GM21526 (cell line): ENCODE measurements around the gene TRPV4.

Source experiments
- ATAC-seq: cut with Tn5 transposase; IDR thresholded peaks from one replicate; pipeline ENCODE4 v1.9.1; 2021; ENCODE audit warnings: moderate library complexity; ENCODE audit not compliant: unreplicated experiment, low FRiP score

The TRPV4 gene

DNA sequence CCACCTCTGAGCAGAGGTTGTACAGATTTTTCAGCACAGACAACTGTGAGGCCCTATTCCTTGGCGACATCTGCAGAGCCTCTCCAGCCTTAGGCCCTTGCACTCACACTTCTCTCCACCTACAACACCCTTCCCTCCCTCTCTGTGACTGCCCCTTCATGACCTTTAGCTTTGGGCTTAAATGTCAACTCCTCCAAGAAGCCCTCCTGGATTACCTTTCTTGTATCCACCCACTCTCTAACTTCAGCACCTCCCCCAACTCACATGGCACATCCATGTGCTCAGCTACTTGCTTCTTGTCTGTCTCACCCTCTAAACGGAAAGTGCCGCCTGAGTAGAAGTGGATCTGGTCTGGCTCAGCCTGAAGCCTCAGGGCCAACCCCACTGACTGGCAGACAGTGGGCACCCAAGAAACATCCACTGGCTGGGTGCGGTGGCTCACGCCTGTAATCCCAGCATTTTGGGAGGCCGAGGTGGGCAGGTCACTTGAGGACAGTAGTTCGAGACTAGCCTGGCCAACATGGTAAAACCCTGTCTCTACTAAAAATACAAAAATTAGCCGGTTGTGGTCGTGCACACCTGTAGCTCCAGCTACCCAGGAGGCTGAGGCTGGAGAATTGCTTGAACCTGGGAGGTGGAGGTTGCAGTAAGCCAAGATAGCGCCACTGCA lies 22.1 kb downstream of the TRPV4 start:
- ATAC-seq, result no peak

DNA sequence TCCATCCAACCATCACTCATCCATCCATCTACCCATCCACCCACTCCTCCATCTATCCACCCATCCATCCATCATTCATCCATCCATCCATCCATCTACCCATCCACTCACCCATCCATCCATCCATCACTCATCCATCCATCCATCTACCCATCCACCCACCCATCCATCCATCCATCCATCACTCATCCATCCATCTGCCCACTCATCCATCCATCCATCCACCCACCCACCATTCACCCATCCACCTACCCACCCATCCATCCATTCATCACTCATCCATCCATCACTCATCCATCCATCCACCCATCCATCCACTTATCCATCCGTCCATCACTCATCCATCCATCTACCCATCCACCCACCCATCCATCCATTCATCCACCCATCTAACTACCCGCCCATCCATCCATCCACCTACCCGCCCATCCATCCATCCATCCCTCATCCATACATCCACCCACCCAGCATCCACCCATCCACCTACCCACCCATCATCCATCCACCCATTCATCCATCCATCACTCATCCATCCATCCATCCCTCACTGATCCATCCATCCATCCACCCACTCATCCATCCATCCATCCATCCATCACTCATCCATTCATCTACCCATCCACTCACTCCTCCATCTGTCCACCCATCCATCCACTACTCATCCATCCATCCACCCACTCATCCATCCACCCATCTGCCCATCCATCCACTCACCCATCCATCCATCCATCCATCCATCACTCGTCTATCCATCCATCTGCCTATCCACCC lies 24.1 kb downstream of the TRPV4 start:
- no peak for ATAC-seq

DNA sequence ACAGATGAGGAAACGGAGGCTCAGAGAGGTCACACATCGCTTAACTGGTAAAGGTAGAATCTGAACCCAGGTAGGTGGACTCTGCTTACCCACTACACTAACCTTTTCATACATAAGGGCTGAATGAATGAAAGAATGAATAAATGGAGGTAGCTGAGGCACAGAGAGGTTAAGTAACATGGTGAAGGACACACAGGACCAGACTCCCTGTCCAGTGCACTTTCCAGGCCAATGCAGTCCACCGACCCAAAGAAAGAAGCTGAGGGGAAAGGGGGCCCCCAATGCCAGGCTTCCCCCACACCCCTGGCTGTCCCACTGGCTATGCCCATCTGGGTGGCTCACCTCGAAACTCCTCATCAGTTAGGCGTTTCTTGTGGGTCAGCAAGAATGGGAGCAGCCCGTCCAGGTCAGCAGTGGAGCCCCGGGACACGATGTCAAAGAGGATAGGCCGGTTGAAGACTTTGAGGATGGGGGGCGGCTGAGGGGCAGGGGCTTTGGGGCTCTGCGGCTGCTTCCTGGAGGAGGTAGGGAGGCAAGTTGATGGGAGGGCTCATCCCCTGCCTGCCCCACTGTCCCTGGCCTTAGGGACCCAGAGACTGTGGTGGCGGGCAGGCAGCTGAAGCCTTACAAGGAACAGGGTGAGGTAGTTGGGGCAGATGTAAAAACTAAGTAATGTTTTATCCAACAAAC lies 25.1 kb downstream of the TRPV4 start:
- no peak for ATAC-seq

DNA sequence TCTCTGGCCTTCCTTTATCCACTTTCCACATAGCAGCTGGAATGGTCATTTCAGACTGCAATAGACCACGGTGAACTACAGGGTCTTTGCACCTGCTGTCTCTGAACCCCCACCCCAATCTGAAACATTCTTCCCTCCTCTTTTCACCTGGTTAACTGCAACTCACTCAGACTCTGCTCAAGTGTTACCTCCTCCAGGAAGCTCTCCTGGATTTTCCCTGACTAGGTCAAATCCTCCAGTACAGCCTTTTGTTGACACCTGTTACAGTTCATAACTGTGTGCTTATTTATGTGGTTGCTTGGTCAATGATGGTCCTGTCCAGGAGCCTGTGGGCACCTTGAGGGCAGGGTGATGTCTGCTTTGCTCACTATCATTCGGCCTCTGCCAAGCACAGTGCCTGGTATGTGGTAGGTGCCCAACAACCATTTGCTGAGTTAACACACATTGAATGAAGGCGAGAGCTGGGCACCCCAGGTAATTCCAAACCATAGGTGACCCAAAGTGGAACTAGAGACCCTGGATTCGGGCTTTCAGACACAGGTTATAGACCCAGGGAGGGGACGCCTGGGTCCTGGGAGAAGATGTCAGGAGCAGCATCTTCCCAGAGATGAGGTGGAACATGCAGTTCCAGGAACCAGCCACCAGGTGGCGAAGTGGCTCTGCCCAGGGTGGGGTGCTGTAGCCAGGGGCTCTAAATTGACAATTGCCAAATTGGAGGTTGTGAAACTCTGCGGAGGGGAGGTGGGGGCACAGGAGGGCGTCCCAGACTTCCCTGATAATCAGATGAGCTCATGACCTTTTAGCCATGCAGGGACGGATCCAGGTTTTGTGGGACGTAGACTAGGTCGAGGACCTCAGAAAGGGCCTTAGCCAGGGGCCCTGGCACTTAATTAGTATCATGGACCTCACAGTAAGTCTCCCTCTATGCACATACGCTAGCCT lies 28.1 kb downstream of the TRPV4 start:
- ATAC-seq, result no peak

DNA sequence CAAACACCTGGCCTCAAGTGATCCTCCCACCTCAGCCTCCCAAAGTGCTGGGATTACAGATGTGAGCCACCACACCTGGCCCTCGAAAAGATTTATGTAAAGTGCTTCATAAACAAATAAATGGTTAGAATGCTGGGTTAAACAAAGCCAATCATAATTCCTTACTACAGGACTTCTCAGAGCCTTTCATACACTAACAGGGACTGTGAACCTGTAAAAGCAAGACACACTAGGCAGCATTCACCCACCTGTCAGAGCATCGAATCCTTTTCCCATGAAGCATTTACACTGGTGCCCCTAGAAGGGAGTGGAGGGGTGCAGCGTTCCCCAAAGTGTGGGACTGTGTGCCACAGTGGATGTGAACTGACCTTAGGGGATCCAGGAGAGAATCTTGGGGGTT lies 29.5 kb downstream of the TRPV4 start:
- no peak for ATAC-seq

DNA sequence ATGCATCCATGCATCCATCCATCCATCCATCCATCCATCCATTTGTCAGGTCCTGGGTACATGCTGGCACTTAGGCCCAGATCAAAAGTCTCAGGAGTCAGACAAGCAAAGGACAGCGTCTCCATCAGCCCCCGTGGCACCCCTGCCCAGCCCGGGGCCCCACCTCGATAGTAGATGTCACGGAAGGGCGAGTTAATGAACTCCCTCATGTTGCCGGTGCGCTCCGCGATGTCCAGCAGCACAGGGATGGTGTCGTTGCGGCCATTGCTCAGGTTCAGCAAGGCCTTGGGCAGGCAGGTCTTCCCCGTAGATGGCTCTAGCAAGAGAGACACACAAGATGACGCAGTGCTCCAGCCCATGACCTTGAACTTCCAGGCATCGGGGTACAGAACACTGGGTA lies 30.4 kb downstream of the TRPV4 start:
- no peak for ATAC-seq

DNA sequence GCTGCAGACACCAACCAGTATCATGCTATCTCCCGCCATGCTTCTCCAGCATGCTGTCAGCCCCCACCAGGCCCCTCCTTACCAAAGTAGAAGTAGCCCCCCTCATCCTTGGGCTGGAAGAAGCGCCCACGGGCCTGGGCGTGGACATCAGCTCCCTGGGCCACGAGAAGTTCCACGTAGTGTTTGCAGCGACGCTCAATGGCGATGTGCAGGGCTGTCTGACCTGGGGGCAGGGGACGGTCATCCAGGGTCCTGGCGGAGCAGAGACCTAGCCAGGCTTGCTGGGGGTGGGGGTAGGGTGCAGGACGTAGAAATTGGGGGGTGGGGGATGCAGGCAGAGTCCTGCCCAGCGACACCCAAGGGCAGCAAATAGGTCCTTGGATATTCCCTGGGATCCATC lies 32.7 kb downstream of the TRPV4 start:
- ATAC-seq, result no peak

DNA sequence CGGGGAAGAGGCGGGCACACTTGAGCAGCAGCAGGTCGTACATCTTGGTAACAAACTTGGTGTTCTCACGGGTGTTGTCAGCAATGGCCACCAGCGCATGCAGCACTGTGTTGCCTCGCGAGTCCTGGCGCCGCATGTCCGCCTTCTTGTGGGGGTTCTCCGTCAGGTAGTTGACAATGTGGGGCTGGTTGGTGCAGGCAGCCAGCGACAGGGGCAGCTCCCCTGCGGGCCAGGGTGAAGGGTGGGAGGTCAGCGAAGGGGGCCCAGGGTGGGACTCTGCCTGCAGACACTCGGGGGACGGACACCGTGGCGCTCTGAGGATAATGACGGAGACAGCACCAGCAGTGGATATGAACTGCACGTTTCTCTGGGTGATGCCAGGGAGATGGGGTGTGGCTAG lies 34.5 kb downstream of the TRPV4 start:
- ATAC-seq, result no peak

DNA sequence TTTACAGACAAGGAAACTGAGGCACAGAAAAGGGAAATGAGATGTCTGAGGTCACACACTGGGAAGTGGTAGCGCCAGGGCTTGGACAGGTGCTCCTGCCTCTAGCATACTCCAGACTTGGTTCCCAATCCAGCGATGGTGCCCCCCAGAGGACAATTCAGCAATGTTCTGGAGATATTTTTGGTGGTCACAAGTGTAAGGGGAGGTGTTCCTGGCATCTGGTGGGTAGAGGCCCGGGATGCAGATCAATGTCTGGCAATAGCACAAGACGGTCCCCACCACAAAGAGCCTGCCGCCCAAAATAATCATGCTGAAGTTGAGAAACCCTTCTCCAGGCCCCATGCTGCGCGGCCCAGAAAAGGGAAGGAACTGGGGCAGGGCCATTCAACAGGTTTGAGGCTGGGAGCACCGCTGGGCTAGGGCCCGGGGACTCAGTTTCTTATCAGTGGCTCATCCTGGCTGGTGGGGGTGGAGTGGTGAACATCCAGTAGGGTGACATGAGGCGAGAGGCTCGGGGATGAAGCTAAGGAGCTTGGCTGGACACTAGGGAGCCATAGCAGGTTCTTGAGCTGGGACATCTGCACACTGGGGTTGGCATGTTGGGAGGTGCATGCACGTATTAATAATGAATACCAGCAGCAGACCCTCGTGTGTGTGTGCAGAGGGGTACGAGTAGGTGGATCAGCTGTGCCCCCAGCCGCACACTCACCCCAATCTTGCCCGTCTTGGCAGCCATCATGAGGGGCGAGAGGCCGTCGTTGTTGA lies 35.1 kb downstream of the TRPV4 start:
- ATAC-seq, result no peak

DNA sequence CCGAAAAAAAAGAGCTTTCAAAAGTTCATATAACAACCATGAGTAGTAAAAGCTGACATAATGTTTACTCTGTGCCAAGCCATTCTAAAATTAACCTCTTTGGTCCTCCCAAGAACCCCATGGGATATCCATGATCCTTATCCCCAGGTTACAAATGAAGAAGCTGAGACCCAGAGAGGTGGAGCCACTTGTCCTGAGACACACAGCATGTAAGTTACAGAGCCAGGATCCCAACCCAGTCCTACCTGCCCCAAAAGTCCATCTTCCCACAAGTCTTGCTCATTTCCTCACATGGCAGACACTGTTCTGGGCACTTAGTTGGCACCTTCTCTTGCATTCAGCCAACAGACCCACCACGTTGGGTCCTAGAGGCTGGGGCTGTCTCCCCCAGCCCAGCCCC lies 37.1 kb downstream of the TRPV4 start:
- no peak for ATAC-seq

DNA sequence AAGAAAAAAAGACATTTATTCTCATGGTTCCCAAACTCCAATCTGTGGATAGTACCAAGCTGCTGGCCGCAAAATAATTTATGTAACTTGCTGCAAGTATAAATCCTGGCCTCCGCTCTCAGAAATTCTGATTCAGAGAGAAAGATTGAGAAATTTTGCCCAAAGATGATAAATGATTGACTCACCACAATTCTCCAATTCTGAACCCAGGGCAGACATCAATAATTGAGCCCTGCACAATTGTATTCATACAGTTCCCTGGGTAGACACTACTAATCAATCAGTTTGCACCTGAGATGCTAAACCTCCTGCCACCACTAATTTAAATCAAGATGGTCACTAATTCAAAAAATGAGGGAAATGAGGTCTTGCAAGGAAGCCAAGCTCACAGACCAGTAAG lies 38.2 kb downstream of the TRPV4 start:
- ATAC-seq, result no peak

DNA sequence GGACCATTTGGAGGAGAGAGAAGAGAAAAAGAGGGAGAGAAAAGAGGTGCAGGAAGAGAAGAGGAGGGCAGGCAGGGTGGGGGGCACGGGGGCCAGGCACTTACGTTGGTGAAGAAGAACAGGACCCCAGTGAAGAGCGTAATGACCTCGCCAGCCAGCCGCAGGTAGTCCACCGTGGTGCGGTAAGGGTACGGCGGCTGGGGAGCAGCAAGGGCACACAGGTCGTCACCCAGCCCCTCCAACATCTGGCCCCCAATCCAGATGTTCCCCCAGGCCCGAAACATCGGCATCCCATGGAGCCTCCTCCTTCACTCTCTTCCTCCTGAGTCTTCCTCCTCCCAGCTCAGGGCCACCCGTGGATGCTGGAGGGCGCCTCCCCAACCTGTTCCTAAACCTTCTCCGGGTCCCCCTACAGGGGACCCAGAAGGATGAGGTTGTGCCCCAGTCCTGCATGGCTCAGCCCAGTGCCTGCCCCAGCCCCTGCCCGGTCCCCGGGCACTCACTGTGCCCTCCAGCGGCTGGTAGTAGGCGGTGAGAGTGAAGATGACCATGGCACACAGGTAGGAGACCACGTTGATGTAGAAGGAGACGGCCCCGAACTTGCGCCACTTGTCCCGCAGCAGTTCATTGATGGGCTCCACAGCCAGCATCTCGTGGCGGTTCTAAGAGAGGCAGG lies 39.2 kb downstream of the TRPV4 start:
- ATAC-seq, result no peak

DNA sequence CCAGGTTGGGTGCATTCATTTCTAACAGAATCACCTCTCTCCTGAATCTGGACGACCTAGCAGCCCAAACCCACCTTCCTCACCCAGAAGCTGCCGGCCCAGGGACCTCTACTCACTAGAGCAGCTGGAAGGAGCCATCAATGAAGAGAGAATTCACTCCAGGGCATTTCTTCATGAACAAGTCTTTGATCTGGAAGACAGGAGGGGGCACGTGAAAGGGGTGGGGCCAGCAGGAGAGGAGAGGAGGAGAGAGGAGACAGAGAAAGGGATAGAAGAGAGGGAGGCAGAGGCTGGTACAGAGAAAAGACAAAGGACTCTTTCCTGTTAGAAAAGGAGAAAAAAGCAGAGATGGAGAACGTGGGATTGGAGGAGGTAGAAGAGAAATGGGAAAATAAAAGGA lies 39.8 kb downstream of the TRPV4 start:
- ATAC-seq, result no peak

DNA sequence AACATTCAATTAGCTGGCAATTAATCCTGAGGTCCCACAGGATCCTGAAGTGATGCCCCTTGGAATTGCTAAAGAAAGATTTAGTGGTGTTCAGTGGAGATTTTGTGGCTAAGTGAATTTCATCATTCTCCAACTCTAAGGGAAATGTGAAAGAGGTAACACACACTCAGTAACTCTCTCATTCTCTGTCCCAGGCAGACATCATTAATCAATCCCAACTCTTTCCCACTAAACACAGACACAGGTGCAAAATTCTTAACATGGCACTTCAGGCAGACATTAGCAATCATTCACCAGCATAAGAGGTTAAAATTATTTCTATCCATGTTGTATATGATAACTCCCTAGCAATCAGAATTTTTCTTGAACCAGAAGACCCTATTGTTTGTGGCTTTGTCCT lies 40.2 kb downstream of the TRPV4 start:
- ATAC-seq, result no peak

DNA sequence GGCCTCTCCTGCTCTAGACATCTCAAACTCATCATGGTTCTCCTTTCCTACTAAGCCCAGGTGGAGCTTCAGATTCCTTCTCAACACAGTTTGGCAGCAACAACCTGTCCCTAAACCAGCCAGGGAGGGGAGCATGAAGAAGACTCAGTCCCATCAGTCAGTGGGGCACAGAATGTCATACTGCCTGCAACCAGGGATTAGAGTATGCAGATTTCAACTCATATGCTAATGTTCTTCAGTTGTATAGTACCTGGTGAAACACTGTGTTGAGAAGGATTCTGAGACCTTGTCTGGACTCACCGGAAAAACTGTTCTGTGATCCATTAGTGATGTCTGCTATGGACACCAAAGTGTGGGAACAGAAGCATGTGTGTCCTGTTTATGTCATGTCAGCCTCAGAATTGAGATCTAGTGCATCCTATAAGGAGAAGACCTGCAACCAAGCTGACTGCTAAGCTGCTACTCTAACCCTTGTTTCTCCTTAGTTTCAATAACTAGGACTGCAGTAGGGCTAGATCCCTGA lies 43.6 kb downstream of the TRPV4 start:
- no peak for ATAC-seq

DNA sequence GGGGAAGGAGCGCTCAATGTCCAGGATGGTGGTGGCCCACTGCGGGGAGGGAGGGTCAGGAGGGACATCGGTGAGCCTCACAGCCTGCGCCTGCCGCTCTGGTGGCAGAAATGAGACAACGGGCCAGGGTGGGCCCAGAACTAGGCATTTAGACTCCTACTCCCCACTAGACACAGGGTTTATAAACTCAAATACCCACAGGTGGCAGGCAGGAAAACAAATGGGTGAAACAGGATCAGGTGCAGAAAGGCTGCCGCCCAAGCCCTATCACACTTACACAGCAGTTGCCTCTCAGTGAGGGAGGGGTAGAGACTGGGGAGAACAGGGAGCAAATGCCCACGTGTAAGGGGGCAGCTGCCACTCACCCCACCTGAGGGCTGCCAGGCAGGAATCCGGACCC lies 46.4 kb downstream of the TRPV4 start:
- ATAC-seq, result no peak

DNA sequence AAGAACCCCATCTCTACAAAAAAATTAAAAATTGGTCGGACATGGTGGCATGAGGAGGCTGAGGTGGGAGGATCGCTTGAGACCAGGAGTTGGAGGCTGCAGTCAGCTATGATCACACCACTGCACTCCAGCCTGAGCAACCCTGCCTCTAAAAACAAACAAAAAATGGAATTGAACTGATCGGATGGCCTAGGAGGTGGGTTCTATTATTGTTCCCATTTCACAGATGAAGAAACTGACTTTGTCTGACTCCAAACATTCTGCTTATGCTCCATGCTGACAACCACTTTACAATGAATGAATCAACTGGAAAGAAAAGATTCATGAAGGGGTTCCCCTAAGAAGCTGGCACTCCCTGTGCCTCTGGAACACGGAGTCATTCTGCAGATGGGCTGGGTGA lies 47.3 kb downstream of the TRPV4 start:
- ATAC-seq, result no peak

DNA sequence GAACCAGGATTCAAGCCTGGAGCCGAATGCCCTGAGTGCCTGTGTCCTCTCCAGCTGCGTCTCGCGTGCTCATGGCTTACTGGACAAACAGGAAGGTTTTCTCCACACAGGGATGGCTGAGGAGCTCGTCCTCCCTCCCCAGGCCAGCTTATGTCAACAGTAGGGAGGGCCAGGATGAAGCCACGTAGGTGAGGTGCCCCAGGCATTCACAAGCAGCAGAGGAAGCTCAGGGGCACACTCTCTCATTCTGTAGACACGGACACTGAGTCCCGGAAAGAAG lies 49.3 kb downstream of the TRPV4 start:
- ATAC-seq, result no peak

DNA sequence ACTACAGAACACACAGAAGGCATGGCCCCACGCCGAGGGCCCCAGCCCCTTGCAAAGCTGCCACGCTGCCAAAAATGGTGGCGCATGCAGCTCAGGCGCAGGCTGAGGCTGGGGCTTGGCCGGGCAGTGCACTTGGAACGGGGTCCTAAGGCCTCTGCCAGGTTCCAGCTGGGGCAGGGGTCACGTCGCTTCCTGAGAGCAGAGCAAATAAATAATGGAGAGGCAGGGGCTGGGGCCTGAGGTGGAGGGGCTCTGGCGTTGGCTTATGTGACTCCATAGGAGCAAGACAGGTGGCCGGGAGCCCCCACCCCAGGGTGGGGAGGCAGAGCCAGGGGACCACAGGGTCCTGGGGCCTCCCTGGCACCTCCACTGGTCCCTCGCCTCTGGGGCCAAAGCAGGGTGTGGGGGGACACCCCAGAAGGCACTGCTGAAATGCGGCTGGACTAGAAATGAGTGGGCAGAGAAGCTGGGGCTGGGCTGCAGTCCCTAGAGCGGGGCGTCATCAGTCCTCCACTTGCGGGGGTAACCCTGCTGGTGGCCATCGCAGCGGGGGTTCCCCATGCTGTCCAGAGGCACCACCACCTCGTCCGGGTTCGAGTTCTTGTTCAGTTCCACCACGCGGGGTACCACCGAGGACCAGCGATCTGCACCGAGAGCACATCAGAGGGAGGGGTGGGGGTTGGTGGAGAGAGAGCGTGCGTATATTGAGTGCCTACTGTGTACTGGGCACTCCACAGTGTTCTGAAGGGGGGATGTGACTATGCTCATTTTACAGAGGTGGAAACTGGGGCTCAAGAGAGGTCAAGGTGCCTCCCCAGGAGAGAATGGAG lies 49.8 kb downstream of the TRPV4 start:
- ATAC-seq, result no peak
